ENCODE measurements around the gene CACNG4.

Gene CACNG4

DNA sequence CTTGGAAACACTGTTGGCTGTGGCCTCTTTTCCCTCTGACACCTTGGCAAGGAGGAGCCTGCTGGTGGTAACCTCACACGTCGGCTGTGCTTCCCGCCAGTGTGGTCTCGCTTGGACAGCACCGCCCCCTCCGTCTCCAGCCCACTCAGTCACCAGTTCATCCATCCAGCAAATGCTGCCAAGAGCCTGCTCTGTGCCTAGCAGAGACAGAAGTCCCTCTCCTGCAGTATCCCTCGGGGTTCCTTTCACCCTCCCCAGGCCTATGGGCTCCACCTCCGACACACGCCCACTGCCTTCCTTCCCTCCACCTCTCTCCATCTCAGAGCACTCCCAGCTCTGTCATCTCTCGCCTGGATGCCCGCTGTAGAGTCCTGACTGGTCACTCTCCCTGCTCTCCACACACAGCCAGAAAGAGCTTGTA, 12.3 kb downstream of the CACNG4 start:
- no peaks in the 10 kb centered on the region for H3K4me1 Mint-ChIP-seq (ENCODE audit: low read depth)
- H3K36me3 Mint-ChIP-seq (ENCODE audit: low read depth) = no peaks in the 10 kb centered on the region
- no peak overlapping the region for H3K4me3 Mint-ChIP-seq
- H3K9me3 Mint-ChIP-seq = no peaks in the 10 kb centered on the region
- DNase-seq = no peak
- peaks cover 70% of the 10 kb centered on the region for H3K27me3 Mint-ChIP-seq
- H3K27ac Mint-ChIP-seq = no peak overlapping the region

DNA sequence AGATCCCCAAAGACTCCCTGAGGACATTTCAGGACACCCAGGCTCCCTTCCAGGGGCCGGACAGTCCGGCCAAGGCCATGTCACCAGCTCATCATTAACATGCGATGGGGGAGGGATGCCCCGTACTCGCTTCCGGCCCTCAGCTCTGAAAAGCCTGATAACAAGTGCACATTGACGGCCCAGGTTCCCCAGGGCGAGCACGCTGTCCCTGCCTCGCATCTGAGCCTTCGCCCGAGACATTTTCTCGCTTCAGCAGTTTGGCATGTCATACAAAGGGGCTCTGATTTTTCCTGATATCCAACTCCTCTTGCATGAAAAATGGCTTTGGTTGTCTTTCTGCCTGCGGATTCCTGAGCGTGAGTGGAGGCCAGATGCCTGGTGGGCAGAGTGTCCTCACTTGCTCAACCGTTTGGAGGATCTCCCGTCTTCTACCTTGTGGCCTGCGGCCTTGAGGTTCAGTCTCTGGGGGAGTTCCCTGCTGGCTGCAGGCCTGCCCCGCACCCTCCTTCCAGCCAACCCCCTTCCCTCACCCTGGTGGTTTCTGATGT, 14.1 kb downstream of the CACNG4 start:
- Mint-ChIP-seq H3K4me1 (ENCODE audit: low read depth) (no peaks in the 10 kb centered on the region), H3K4me3 (no peak overlapping the region), H3K9me3 (no peaks in the 10 kb centered on the region), H3K27ac (no peak overlapping the region), H3K27me3 (peaks cover 76% of the 10 kb centered on the region), H3K36me3 (ENCODE audit: low read depth) (no peaks in the 10 kb centered on the region)
- DNase-seq = no peak

GRCh38 chr17:66980896-66981295, 16.4 kb downstream of the CACNG4 start:
- peaks cover 6% of the 10 kb centered on the region for H3K4me1 Mint-ChIP-seq (ENCODE audit: low read depth)
- no peaks in the 10 kb centered on the region for H3K36me3 Mint-ChIP-seq (ENCODE audit: low read depth)
- no peak for DNase-seq
- H3K9me3 Mint-ChIP-seq = no peaks in the 10 kb centered on the region
- no peak overlapping the region for H3K27ac Mint-ChIP-seq
- peaks cover 77% of the 10 kb centered on the region for H3K27me3 Mint-ChIP-seq
- H3K4me3 Mint-ChIP-seq = no peak overlapping the region

DNA sequence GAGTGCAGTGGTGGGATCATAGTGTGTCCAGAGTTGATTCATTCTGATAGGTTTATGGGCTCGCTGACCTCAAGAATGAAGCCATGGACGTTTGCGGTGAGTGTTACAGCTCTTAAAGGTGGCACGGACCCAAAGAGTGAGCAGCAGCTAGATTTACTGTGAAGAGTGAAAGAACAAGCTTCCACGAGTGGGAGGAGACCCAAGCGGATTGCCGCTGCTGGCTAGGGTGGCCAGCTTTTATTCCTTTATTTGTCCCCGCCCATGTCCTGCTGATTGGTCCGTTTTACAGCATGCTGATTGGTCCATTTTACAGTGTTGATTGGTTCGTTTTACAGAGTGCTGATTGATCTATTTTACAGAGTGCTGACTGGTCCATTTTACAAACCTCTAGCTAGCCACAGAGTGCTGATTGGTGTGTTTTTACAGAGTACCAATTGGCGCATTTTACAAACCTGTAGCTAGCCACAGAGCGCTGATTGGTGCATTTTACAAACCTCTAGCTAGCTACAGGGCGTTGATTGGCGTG, 17.5 kb downstream of the CACNG4 start:
- DNase-seq = no peak
- Mint-ChIP-seq H3K9me3 (no peaks in the 10 kb centered on the region), H3K27me3 (peaks cover 69% of the 10 kb centered on the region), H3K27ac (no peak overlapping the region), H3K4me3 (no peak overlapping the region), H3K4me1 (ENCODE audit: low read depth) (peaks cover 6% of the 10 kb centered on the region), H3K36me3 (ENCODE audit: low read depth) (no peaks in the 10 kb centered on the region)

DNA sequence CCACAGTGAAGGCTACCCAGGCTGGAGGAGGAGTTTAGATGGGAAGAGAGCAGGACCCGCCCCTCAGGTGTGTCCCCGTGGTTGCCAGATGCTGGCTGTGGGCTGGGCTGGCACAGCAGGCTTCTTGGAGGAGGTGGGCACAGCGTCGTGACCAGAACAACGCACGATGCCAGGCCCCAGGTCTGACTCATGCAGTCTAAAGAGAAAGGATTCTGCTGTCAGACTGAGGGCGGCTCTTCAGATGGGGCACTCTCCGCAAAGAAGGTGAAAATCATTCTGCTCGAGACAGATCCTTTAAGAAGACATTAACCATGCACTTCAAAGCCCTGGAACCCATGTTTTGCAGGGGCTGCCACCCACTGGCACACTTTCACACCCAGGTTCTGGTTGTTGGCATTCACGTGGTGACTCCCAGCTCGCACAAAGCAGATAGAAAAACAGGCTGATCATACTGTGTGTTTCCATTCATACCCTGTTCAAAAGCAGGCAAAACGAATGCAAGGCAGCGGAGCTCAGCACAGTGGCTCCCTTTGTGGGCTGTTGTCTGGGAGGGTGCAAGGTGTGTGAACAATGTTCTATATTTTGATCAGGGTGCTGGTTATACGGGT, 19.0 kb downstream of the CACNG4 start:
- DNase-seq = no peak
- Mint-ChIP-seq H3K4me1 (ENCODE audit: low read depth) (peaks cover 6% of the 10 kb centered on the region), H3K36me3 (ENCODE audit: low read depth) (no peaks in the 10 kb centered on the region), H3K4me3 (no peak overlapping the region), H3K27ac (no peak overlapping the region), H3K9me3 (no peaks in the 10 kb centered on the region), H3K27me3 (peaks cover 64% of the 10 kb centered on the region)

GRCh38 chr17:66984730-66985129, 20.2 kb downstream of the CACNG4 start:
- Mint-ChIP-seq H3K27me3 (peaks cover 57% of the 10 kb centered on the region), H3K36me3 (ENCODE audit: low read depth) (no peaks in the 10 kb centered on the region), H3K4me3 (no peak overlapping the region)

DNA sequence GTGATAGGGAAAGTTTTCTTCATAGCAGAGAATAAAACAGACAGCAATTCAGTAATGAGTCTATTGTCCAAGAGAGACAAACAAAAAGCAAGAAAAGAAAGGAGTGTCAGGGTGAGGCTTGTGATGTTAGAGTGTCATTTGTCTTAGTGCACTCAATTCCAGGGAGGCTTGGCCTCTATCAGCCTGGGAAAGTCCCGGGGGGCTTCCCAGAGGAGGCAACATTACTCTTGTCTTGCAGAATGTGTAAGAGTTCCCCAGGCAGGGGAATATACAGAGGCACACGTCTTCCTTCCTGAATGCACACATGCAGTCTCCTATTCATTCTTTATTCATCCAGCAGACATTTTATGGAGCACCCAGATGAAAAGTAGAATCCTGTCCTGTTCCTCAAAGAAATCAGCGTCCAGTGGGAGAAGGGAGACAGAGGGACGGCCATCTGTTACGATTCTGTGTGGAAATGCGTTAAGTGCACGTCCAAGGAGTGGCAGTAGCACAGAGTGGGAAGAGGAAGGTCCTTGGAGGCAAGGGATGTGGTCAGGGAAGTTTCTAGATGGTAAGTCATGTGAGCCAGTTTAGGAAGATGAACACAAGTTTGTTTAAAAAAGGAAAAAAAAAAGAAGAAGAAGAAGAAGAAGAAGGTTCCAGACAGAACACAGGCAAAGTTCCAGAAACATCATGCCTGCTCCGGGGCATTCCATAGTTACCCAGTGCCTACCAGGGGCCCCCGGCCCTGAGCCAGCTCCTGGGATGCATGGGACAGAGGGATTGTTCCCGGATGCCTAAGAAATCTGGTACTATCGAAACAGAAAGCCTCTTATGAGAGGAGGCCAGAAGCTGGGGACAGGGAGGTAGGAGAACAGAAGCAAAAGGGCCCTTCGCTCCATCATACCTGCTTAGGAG, 21.1 kb downstream of the CACNG4 start:
- no peaks in the 10 kb centered on the region for H3K36me3 Mint-ChIP-seq (ENCODE audit: low read depth)
- no peaks in the 10 kb centered on the region for H3K9me3 Mint-ChIP-seq
- H3K27ac Mint-ChIP-seq = no peak overlapping the region
- no peak overlapping the region for H3K4me3 Mint-ChIP-seq
- peaks cover 6% of the 10 kb centered on the region for H3K4me1 Mint-ChIP-seq (ENCODE audit: low read depth)
- DNase-seq = no peak
- H3K27me3 Mint-ChIP-seq = peaks cover 59% of the 10 kb centered on the region

More at GRCh38 chr17:66984730-66985129, 20.2 kb downstream of the CACNG4 start:
- H3K4me1 Mint-ChIP-seq (ENCODE audit: low read depth) = peaks cover 6% of the 10 kb centered on the region
- no peak overlapping the region for H3K27ac Mint-ChIP-seq
- H3K9me3 Mint-ChIP-seq = no peaks in the 10 kb centered on the region
- DNase-seq = no peak

DNA sequence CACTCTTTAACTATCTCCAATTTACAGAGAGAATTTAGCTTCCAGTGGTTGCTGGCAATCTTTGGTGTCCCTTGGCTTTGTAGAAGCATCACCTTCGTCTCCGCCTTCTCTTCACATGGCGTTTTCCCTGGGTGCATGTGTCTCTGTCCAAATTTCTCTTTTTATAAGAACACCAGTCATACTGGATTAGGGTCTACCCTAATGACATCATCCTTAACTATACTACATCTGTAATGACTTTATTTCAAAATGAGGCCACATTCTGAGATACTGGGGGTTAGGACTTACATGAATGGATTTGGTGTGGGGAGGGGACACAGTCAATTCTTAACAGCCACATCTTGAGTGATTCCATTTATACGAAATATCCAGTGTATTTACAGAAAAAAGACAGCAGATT, 22.2 kb downstream of the CACNG4 start:
- Mint-ChIP-seq H3K4me1 (ENCODE audit: low read depth) (peaks cover 6% of the 10 kb centered on the region), H3K27ac (no peak overlapping the region), H3K4me3 (no peak overlapping the region), H3K9me3 (no peaks in the 10 kb centered on the region), H3K27me3 (peaks cover 53% of the 10 kb centered on the region), H3K36me3 (ENCODE audit: low read depth) (no peaks in the 10 kb centered on the region)
- DNase-seq = no peak

DNA sequence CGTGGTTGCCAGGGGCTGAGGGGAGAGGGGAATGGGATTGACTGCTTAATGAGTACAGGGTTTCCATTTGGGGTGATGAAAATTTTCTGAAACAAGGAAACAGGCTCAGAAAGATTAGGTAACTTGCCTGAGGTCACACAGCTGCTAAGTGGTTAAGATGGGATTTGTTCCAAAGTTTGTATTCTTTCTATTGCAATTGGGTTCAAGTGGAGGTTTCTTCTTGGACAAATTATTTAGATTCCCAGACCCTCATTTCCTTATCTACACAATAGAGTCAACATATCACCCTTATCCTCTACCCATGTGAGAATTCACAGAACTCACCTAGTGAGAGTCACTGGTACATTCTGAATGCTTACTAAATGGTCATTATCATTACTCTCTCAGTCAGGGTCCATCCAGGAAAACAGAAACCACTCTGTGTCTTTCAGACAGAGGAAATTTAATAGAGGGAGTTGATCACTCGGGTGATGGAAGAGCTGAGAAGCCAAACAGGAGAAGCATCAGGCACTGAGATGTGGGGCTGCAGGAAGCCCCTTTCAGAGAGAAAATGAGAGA, 22.6 kb downstream of the CACNG4 start:
- Mint-ChIP-seq H3K4me1 (ENCODE audit: low read depth) (peaks cover 6% of the 10 kb centered on the region), H3K27me3 (peaks cover 49% of the 10 kb centered on the region), H3K36me3 (ENCODE audit: low read depth) (no peaks in the 10 kb centered on the region), H3K4me3 (no peak overlapping the region), H3K9me3 (no peaks in the 10 kb centered on the region), H3K27ac (no peak overlapping the region)
- no peak for DNase-seq

- Mint-ChIP-seq H3K4me1 (ENCODE audit: low read depth) (peaks cover 6% of the 10 kb centered on the region), H3K27ac (no peak overlapping the region), H3K4me3 (no peak overlapping the region), H3K27me3 (peaks cover 43% of the 10 kb centered on the region), H3K36me3 (ENCODE audit: low read depth) (no peaks in the 10 kb centered on the region), H3K9me3 (no peaks in the 10 kb centered on the region)
- DNase-seq = no peak
Measured at GRCh38 chr17:66988069-66988798, 23.7 kb downstream of the CACNG4 start.

- no peak overlapping the region for H3K4me3 Mint-ChIP-seq
- no peak overlapping the region for H3K27ac Mint-ChIP-seq
Measured at GRCh38 chr17:66989076-66989475, 24.6 kb downstream of the CACNG4 start.

GRCh38 chr17:66989579-66989978, 25.1 kb downstream of the CACNG4 start:
- DNase-seq = no peak
- Mint-ChIP-seq H3K4me3 (no peak overlapping the region), H3K36me3 (ENCODE audit: low read depth) (no peaks in the 10 kb centered on the region), H3K27ac (no peak overlapping the region), H3K4me1 (ENCODE audit: low read depth) (peaks cover 6% of the 10 kb centered on the region), H3K27me3 (peaks cover 29% of the 10 kb centered on the region), H3K9me3 (no peaks in the 10 kb centered on the region)

More at GRCh38 chr17:66989076-66989475, 24.6 kb downstream of the CACNG4 start:
- Mint-ChIP-seq H3K9me3 (no peaks in the 10 kb centered on the region), H3K4me1 (ENCODE audit: low read depth) (peaks cover 6% of the 10 kb centered on the region), H3K36me3 (ENCODE audit: low read depth) (no peaks in the 10 kb centered on the region), H3K27me3 (peaks cover 34% of the 10 kb centered on the region)
- no peak for DNase-seq

DNA sequence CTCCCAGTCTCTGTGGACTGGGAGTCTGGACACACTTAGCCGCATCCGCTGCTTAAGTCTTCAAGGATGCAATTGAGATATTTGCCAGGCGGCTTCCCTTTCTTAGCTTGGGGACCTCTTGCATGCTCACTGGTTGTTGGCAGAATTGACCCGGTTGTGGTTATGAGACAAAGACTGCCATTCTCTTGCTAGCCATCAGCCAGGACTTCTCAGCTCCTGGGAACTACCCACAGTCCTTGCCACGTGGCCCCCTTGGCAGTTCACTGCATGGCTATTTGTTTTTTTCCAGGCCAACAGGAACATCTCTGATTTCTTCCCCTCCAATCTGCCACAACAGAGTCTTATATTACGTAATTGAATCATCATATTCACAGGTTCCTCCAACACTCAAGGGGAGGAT, 25.5 kb downstream of the CACNG4 start:
- no peak for DNase-seq
- Mint-ChIP-seq H3K27ac (no peak overlapping the region), H3K27me3 (peaks cover 28% of the 10 kb centered on the region), H3K4me3 (no peak overlapping the region), H3K9me3 (no peaks in the 10 kb centered on the region), H3K36me3 (ENCODE audit: low read depth) (no peaks in the 10 kb centered on the region), H3K4me1 (ENCODE audit: low read depth) (peaks cover 6% of the 10 kb centered on the region)

DNA sequence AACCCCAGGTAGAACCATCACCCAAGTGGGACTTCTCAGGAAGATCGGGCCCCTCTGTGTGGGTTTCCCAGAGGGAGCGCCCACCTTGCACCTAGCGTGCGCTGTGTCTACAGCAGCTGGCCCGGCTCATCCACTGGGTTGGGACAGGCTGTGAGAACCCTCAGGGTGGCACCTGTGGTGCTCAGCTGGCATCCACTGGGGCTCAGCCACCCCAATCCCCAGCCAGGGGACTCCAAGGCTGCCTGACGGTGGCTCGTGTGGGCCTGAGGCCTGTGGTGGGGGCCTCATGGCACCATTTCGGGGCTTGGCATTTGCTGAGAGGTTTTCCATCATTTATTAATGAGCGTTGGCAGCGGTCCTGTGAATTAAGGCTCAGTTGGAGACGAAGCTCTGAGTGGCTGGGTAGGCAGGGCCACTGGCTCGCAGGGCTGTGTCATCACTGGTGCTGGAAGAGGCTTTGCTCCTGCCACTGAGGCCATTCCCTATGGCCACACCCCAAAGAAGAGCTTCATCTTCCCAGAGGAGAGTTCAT, 28.5 kb downstream of the CACNG4 start:
- Mint-ChIP-seq H3K9me3 (no peaks in the 10 kb centered on the region), H3K27me3 (peaks cover 16% of the 10 kb centered on the region), H3K27ac (no peak overlapping the region), H3K4me3 (no peak overlapping the region), H3K4me1 (ENCODE audit: low read depth) (no peaks in the 10 kb centered on the region), H3K36me3 (ENCODE audit: low read depth) (no peaks in the 10 kb centered on the region)
- DNase-seq = no peak
